ENCODE measurements around the gene BBS2.

BBS2 gene

DNA sequence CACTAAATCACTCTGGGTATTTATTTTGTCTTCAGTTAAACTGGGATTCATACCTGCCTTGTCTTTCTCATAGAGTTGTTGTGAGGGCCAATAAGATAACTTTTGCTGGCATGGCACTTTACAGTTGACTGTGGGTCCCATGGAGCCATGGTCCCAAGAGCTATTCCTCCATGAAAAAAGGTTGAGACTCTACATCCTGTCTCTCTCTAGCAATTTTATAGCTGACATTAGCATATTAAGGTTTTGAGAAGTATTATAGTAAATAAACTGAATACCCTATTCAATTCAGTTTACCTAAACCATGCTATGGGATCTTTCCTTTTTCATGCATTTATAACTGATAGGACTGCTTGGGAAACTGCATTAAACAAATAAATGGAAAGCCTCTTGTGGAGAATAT lies 51.0 kb downstream of the BBS2 start:
- TF ChIP-seq, protein P1, sequence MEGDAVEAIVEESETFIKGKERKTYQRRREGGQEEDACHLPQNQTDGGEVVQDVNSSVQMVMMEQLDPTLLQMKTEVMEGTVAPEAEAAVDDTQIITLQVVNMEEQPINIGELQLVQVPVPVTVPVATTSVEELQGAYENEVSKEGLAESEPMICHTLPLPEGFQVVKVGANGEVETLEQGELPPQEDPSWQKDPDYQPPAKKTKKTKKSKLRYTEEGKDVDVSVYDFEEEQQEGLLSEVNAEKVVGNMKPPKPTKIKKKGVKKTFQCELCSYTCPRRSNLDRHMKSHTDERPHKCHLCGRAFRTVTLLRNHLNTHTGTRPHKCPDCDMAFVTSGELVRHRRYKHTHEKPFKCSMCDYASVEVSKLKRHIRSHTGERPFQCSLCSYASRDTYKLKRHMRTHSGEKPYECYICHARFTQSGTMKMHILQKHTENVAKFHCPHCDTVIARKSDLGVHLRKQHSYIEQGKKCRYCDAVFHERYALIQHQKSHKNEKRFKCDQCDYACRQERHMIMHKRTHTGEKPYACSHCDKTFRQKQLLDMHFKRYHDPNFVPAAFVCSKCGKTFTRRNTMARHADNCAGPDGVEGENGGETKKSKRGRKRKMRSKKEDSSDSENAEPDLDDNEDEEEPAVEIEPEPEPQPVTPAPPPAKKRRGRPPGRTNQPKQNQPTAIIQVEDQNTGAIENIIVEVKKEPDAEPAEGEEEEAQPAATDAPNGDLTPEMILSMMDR (IDR thresholded peaks at IDR 0.05; ENCODE audit: insufficient read depth, low read depth, low read length, missing control alignments): no peak
- no peak for DNase-seq (ENCODE audit: low read depth)
- H3K4me3 ChIP-seq (ENCODE audit: low read length): no peak overlapping the region

GRCh38 chr16:56466344-56466743 lies 53.5 kb downstream of the BBS2 start:
- TF ChIP-seq, protein P1 (IDR thresholded peaks at IDR 0.05; ENCODE audit: insufficient read depth, low read depth, low read length, missing control alignments): no peak
- no peak for DNase-seq (ENCODE audit: low read depth)
- no peak overlapping the region for H3K4me3 ChIP-seq (ENCODE audit: low read length)

DNA sequence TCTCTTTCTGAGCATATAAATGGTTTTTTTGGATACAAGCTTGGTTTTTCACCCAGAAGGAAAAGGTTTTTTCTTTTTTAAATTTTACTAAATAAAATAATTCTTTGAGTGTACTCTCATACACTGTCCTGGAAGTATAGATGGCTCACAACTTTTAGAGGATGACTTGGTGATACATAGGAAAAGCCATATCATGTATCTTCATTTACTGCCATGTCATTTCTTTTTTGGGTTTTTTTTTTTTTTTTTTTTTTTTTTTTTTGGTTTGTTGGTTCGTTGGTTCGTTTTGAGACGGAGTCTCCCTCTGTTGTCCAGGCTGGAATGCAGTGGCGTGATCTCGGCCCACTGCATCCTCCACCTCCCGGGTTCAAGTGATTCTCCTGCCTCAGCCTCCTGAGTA lies 56.7 kb downstream of the BBS2 start:
- TF ChIP-seq, protein P1 (IDR thresholded peaks at IDR 0.05; ENCODE audit: insufficient read depth, low read depth, low read length, missing control alignments): no peak
- H3K4me3 ChIP-seq (ENCODE audit: low read length): no peak overlapping the region
- DNase-seq (ENCODE audit: low read depth): no peak

DNA sequence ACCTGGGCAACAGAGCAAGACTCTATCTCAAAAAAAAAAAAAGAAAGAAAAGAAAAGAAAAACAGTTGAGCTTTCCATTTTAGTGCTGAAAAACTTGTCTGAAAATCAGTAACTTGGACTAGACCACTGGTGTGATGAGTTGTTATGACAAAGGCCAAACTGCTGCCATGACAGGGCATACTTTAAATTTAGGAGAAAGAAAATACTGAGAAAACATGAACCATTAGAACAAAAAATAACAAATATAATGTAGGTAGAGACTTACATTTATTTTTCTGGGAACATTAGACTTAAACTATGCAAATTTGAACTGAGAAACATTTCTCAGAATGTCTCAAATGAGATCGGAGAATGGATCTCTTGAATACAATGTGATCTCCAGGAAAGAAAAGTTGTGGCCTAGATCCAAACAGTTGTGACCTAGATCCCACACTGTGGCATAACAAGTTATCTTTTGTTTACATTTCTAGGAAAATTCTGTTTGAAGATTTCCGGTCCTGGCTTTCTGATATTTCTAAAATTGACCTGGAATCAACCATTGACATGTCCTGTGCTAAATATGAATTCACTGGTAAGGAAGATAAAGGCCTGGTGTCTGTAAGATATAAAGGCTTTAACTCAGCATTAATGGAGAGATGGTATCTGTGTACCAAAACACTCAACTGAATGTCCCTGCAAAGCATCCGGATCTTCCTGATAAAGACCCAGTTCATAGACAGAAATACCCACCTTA lies 57.6 kb downstream of the BBS2 start:
- H3K4me3 ChIP-seq (ENCODE audit: low read length): no peak overlapping the region
- TF ChIP-seq, protein P1 (IDR thresholded peaks at IDR 0.05; ENCODE audit: insufficient read depth, low read depth, low read length, missing control alignments): no peak
- no peak for DNase-seq (ENCODE audit: low read depth)

- TF ChIP-seq, protein P1 (IDR thresholded peaks at IDR 0.05; ENCODE audit: insufficient read depth, low read depth, low read length, missing control alignments): no peak
- DNase-seq (ENCODE audit: low read depth): no peak
- H3K4me3 ChIP-seq (ENCODE audit: low read length): no peak overlapping the region
Measured at GRCh38 chr16:56460101-56460500, 59.7 kb downstream of the BBS2 start.

DNA sequence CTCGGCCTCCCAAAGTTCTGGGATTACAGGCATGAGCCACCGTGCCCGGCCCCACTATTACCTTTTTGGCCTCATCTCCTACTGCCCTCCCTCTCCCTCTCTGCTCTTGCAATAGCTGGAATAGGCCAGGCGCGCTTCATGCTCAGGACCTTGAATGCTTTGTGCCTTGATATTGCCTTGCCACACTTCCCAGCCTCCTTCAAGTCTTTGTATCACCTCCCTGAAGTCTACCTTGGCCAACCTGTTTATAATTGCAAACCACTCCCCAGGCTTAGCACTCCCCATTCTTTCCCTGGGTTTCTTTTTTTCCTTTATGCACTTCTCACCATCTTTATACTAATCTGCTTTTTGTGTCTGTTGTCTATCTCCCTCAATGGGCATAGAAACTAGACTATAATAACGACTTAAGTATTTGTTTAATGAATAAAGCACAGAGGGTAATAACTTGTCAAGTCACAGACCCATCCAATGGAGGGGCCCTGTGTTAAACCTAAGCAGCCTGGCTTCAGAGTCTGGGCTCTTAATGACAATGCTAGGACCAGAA lies 61.8 kb downstream of the BBS2 start:
- no peak overlapping the region for H3K4me3 ChIP-seq (ENCODE audit: low read length)
- TF ChIP-seq, protein P1 (IDR thresholded peaks at IDR 0.05; ENCODE audit: insufficient read depth, low read depth, low read length, missing control alignments): no peak
- peak; percentile 24 for DNase-seq (ENCODE audit: low read depth)

Data from epithelial cell of esophagus (primary cell).